C1 segment of cervical spinal cord (tissue), 14 donors: ENCODE data around the gene COPE.
"Not testable (repeated sequence)": the region's sequence is repeated elsewhere in the genome, so short reads cannot be mapped to it uniquely, and the experiment has no call there.

Source experiments
- DNase-seq, 14 donors: peaks; one replicate each; lab custom pipeline; 2025; lab: John Stamatoyannopoulos, UW

COPE gene

DNA sequence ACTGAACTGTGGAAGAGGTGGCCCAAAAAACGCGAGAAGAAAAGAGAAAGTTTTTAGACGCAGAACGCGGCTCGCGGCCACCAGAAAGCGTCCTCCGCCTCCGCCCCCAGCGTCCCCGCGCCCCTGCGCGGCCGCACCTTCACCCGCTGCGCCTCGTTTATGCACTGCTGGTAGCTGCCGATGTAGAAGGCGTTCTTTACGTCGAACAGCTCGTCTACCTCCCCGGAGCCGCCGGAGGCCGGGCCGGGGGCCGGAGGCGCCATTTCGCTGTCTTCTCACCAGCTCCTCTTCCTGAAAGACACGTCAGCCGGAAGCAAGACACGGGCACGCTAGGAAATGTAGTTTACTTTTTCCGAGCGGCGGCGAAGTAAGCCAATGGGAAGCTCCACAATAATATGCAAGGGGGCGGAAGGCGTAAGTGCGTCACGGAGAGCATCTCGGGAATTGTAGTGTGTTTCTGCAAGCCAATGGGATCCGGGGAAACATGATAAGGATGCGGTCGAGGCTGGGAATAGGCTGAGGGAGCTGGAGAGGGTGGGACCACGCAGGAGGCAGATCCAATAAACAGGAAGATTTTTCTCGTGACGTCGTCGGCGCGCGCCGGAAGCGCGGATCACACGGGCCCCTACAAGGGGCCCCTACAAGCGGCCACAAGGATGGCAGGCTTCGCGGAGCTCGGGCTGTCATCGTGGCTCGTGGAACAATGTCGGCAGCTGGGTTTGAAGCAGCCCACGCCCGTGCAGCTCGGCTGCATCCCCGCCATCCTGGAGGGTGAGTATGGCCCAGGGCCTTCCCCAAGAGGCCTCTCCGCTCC, at the start of gene COPE, which contains the start of gene DDX49:
TSS of gene COPE (minus strand) at position 302 of the 814 bp plus-strand sequence. CDS start at position 263, 39 bp downstream.
TSS of gene DDX49 (plus strand) at position 630 of the 814 bp plus-strand sequence. CDS start at position 657, 27 bp downstream.
- DNase-seq: peak; percentile 79 to 100 (median 98)

DNA sequence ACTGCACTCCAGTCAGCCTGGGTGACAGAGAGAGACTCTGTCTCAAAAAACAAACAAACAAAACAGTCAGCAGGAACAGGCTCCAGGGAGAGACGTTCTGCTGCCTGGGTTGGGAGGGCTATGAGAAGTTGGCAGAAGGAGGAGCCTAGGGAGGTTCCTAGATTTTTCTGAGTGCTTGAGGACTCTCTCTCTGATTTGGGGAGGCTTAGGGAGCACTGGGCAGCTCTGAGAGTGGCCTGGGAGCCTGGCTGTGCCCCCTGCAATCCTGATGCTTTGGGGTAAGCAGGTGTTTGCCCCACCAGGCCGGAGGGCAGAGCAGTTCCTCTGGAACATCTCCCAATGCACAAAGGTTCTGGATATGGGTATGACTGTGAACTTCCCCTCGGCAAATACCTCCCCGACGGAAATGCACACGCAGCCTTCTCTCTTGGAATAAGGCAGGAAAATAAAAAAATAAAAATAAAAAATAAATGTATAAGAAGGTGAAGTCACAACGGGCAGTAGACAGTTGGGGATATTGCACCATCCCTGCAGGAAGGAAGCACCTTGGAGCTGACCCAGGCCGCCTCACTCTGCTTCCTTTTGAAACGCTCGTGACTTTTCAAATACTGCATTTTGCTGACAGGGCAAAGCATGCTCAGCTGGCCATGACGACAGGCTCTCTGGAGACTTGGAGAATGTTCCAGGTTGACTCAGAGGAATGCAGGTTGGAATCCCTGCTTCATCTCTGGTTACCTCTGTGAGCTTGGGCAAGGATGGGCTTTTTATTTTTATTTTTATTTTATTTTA, 48.4 kb upstream of the COPE start:
- peak in 8 of 14 donors; percentile 2 to 42 (median 20) for DNase-seq

DNA sequence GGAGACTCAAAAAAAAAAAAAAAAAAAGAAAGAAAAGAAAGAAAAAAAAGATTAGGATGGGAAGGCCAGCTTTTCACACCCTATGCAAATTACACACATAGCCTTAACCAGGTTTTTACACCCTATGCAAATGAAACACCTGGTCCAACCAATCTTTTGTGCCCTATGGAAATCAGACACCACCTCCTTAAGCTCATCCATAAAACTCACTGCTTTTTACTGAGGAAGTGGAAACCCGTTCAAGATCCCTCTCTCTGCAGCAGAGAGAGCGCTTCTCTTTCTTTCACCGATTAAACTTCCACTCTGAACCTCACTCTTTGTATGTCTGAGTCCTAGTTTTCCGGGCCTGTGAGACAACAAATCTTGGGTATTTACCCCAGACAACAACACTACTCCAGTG, 47.1 kb upstream of the COPE start:
- DNase-seq: no peak

DNA sequence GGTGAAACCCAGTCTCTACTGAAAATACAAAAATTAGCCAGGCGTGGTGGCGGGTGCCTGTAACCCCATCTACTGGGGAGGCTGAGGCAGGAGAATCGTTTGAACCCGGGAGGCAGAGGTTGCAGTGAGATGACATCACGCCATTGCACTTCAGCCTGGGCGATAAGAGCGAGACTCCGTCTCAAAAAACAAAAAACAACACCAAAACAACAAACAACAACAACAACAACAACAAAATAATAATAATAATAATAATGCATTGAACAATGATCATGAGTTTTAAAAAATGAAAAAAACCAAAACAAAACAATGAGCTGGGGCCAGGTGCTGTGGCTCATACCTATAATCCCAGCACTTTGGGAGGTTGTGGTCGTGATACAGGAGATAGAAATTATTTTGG, 44.9 kb upstream of the COPE start:
- no peak for DNase-seq

DNA sequence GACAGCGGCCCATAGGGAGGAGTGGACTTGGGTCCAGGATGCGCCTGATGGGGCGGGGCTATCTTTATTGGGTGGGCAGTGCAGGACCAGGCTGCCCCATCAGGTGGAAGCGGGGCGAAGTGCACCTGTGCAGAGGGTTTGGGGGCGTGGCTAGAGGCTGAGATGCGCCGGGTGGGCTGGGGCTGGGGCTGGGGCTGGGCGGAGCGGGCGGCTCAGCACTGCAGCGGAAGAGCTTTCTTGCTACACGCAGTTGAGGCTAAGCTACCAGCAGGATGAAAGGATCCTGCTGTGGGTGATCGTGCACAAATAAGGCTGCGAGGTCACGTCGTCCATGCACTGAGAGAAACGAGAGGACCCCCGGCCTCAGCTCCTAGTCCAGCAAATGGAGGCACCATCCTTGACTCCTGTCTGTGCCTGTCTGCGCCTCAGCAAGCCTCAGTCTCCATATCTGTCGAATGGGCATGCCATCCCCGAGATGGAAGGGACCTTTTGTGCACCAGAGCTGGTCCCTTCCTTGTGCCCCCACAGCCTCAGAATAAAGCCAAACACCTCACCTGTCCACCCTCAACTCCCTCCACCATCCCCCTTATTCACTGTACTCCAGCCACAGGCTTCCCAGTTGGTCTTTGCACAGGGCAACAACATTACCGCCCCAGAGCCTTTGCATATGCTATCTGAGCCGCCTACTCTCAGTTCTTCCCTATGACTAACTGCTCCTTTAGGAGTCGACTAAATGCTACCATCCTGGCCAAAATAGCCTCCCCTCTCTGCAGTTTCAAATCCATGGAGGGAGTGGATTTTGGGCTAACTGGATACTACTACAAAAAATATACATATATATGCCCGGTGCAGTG, 42.8 kb upstream of the COPE start:
- no peak for DNase-seq

DNA sequence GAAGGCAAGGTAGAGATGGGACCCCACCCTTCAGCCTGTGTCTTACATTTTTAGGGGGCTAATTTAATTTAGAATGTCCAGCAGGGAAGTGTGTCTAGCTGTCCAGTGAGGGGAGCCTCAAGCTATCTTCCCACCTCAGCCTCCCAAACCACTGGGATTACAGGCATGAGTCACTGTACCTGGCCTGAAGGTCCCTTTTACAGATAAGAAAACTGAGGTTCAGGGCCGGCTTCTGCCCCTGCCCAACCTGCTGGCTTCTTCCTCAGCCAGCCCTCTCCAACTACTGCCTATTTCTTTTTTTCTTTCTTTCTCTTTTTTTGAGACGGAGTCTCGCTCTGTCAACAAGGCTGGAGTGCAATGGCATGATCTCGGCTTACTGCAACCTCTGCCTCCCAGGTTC, 41.2 kb upstream of the COPE start:
- no peak for DNase-seq

DNA sequence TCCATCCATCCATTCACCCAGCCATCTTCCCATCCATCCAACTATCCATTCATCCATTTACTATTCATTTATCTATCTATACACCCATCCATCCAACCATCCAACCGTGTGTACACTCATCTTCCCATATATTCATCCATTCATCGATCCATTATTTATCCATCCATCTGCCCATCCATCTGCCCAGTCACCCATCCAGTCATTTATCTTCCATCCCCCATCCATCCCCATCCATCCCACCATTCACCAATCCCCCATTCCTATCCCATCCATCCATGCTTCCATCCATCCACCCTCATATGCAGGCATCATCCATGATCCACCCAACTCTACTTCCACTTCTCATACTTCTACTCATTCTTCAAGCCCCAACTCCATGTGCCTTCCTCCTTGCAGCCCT, 35.9 kb upstream of the COPE start:
- no peak for DNase-seq

DNA sequence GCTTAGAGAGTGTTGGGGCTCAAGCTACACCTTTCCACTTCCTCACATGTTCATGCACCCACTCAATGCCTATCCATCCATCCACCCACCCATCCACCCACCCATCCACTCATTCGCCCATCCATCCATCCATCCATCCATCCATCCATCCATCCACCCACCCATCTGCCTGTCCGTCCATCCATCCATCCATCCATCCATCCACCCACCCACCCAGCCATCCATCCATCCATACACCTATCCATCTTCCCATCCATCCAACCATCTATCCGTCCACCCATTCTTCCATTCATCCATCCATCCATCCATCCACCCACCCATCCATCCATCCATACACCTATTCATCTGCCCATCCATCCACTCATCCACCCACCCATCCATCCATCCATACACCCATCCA, 34.9 kb upstream of the COPE start:
- no peak for DNase-seq

DNA sequence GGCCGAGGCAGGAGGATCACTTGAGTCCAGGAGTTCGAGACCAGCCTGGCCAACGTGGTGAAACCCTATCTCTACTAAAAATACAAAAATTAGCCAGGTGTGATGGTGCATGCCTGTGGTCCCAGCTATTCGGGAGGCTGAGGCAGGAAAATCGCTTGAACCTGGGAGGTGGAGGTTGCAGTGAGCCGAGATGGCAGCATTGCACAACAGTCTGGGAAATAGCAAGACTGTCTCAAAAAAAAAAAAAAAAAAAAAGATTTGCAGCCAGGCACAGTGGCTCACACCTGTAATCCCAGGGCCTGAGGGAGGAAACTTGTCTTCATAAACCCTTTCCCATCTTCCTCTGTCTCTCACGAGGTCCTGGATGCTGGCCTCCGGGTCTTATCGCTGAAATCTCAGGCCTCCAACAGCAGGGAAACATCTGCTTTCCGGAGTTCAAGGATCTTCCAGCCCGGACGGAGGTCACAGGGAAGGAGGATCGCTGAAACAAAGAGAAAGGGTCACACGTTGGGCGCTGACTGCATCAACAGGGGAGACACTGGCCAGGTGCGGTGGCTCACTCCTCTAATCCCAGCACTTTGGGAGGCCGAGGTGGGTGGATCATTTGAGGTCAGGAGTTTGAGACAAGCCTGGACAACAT, 33.3 kb upstream of the COPE start:
- not testable (repeated sequence) for DNase-seq

DNA sequence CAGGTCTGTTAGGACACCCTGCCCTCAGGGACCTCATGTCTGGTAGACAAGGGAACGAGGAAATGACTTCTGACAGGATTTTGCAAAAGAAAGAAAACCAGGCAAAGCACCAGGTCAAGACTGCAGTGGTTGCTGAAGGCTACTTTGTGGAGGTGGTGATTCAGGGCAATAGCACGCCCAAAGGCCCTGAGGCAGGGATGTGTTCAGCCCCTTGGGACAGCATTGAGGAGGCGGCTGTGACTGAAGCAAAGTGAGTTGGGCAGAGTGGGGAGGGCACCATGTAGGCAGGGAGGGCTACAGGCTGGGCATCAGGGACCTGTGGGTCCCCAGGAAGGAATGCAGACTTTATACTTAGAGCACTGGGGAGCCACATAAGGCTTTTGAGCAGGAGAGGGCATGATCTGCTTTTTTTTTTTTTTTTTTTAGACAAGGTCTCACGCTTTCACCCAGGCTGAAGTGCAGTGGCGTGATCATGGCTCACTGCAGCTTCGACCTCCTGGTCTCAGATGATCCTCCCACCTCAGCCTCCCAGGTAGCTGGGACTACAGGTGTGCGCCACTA, 32.6 kb upstream of the COPE start:
- DNase-seq: no peak

DNA sequence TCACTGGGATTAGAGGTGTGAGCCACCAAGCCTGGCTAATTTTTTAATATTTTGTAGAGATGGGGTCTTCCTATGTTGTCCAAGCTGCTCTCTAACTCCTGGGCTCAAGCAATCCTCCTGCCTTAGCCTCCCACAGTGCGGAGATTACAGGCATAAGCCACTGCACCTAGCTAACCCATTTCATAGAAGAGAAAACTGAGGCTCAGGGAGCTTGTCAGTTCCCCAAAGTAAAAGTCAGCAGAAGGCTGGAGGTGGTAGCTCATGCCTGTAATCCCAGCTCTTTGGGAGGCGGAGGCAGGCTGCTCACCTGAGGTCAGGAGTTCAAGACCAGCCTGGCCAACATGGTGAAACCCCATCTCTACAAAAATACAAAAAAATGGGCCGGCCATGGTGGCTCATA, 30.7 kb upstream of the COPE start:
- no peak for DNase-seq

DNA sequence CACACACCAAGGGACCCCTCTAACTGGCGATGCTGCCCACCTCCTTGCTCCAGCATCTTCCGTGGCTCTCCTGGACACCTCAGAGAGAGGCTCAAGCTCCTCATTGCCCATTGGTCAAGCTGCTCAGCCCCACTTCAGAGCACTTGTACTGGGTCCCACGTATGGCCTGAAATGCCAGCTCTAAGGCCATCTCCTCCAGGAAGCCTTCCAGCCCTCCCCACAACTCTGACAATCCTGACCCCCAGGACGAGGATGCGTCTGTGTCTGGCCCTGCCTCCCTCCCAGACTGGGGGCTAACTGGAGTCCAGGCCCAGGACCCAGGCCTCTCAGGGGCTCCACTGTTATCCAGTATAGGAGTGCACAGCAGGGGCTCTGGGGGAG, 29.8 kb upstream of the COPE start:
- no peak for DNase-seq

DNA sequence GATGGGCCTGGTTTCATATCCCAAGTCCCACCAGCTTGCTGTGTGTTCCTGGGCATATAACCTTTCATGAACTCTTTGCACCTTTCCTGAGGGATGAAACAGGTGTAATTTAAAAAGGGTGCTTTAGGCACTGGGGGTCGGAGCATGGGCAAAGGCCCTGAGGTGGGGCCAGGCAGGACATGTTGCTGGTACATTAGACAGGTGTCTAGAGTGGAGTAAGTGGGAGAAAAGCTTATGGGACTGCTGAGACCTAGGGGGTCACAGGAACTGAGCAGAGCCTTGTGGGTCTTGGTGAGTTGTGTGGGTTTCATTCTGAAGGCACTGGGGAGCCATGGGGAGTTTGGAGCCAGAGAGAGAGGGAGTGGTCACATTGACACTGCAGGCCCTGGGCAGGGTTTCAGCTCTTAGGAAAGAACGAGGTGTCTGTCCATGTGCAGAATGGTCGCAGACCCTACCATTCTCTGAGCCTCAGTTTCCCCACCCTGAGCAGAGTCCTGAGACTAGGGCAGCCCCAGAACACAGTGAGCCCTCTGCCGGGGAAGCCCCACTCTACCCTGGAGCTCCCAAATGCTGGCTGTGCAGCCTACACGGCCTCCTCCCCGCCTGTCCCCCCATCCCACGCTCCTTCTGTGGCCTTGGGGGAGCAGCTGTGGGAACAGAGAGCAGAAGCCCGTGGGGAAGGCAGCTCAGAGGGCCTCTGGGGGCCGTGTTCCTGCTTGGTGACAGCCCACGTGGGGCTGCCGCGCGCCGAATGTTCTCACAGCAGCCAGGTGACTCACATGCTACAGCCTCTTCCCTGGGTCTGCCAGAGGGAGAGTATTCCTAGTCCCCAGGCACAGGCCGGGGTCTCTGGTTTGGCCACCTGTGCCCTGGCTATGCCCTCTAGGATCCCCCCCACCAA, 29.1 kb upstream of the COPE start:
- no peak for DNase-seq

DNA sequence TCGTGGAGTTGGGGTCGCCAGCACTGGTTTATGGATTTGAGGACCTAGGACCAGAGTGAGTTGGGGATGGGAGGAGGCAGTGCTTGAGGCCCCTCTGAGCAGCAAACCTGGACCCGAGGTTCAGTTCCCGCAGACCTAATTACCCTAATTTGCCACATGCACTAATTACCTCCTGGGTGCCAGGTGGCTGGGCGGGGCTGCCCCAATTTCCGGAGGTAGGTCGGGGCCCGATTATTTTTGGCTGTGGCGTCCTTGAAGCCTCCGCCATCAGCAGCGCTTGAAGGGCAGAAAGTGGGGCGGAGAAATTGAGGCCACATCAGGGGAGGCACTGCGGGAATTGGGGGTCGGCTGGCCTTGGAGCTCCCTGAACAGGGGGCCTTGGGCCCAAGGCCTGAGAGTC, 27.7 kb upstream of the COPE start:
- DNase-seq: no peak

DNA sequence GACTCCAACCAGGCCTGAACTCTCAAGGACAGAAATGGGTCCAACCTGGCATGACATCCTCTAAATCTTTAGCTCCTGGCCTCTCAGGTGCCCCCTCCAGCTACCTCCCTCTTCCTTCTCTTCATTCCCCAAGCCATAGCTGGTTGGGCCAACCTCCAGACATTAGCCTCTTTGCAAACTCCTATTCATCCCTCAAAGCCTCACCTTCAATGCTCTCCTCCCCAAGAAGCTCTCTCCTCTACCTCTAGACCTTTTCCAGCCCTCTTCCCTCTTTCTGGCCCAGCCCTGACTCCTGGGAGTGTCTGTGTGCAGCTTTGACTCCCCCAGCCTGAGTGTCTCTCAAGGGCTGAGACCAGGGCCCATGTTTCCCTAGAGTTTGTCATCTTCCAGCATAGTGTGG, 27.1 kb upstream of the COPE start:
- no peak for DNase-seq

DNA sequence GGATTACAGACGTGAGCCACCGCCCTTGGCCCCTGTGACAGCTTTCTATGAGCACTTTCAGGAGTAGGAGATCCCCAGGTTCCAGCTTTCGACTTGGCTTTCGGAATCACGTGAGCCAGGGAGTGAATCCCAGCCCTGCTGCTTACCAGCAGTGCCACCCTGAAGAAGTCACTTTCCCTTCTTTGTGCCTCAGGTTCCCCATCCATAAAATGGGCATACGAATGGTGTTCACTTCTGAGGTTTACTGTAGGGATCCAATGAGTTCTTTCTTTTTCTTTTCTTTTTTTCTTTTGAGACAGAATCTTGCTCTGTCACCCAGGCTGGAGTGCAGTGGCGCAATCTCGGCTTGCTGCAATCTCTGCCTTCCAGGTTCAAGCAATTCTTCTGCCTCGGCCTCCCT, 26.1 kb upstream of the COPE start:
- DNase-seq: no peak

DNA sequence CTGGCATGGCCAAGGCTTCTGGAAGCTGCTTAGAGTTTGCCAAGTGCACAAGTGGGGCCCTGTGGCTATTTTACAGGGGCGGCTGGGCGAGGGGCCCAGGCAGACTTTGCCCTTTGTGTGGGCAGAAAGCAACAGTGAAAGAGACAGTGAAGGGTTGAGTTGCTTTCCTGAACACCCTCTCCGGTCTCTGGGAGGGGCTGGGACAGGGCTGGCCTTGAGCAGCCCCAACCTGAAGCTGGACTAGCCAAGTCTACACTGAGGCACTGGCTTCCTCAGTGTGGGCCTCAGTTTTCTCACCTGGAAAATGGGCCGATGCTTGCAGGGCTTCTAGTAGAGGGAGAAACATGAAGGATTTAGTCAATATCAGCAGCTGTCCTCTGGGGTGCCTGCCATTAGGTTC, 24.3 kb upstream of the COPE start:
- DNase-seq: peak in 1 of 14 donors; percentile 9

DNA sequence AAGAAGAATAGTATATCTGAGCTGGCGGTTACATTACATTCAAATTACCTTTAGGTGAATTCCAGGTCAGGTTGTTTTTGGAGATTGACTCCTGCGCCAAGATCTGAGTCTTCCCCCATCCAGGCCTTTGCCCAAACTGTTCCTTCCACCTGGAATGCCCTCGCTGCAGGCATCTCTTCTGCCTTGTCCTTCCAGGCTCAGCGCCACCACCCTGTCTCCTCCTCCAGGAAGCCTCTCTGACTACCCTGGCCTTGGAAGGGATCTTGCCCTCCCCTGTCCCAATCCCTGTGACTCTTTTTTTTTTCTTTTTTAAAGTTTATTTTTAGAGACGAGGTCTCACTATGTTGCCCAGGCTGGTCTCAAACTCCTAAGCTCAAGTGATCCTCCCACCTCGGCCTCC, 23.5 kb upstream of the COPE start:
- DNase-seq: no peak

DNA sequence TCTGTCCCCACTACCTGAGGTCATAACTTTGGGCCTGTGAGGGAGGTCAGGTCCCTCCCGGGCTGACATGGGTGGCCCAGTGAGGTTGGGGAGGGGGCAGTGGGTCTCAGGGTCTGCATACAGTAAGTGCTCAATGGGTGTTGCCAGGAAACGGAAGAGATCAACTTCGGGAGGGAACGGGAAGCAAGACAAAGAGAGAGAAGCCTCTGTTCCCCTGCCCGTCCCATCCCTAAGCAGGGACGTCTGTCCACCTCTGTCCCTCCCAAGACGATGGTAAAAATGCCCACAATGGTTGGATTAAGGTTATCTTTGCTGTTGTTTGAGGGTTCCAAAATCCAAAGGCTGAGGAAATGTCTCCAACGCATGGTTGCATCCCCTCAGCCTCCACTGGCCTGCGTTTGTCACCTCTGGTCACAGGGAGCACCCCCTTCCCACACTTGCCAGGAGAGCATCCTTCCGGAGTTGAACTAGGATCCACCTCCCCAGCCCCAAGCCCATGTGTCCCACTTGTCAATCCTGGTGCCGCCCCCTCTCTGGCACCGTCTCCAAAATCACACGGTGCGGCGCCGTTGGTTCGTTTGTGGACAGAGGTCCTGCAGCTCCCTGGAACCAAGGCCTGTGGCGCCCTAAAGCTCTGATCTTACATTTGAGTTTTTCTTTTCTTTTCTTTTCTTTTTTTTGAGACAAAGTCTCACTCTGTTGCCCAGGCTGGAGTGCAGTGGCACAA, 22.6 kb upstream of the COPE start:
- peak in 6 of 14 donors; percentile 3 to 21 (median 12) for DNase-seq
